Measurements from ENCODE around the gene PLD2.
A peak's percentile ranks its signal among the peaks of the same experiment; 100 is the strongest.

The PLD2 gene, protein sequence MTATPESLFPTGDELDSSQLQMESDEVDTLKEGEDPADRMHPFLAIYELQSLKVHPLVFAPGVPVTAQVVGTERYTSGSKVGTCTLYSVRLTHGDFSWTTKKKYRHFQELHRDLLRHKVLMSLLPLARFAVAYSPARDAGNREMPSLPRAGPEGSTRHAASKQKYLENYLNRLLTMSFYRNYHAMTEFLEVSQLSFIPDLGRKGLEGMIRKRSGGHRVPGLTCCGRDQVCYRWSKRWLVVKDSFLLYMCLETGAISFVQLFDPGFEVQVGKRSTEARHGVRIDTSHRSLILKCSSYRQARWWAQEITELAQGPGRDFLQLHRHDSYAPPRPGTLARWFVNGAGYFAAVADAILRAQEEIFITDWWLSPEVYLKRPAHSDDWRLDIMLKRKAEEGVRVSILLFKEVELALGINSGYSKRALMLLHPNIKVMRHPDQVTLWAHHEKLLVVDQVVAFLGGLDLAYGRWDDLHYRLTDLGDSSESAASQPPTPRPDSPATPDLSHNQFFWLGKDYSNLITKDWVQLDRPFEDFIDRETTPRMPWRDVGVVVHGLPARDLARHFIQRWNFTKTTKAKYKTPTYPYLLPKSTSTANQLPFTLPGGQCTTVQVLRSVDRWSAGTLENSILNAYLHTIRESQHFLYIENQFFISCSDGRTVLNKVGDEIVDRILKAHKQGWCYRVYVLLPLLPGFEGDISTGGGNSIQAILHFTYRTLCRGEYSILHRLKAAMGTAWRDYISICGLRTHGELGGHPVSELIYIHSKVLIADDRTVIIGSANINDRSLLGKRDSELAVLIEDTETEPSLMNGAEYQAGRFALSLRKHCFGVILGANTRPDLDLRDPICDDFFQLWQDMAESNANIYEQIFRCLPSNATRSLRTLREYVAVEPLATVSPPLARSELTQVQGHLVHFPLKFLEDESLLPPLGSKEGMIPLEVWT

DNA sequence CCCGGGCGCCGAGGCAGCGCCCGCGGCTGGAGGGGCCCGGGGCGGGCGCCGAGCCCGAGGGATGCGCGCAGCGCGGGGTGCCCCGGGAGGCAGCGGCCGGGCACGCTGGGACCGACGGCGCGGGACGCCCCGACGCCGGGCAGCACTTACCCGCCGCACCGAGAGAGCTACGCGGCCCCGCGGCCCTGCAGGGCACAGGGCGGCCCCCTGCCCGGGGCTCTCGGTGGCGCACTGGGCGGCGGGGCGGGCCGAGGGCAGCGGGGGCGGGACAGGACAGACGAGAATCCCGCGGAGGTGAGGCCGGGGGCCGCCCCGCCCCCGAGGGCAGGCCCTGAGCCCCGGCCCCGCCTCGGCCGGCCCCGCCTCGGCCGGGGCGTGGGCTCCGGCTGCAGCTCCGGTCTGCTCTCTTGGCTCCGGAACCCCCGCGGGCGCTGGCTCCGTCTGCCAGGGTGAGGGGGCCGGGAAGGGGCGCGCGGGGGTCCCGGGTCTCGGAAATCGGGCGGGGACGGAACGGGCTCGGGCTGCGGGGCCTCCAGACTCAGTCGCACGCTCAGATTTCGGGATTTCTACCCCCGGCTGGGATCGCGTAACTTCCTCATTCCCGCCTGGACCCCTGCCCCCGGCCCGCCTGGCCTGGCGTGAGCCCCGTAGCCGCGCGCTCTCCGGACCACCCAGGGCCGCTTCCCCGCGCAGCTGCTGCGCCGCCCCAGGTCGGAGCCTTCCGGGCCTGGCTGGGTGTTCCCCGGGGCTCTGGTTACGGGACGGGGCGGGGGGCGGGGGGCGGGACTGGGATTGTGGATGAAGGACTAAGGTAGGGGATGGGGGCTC, at the start of gene PLD2:
Gene PLD2 (plus strand): TSS at position 376 of the 828 bp plus-strand sequence. CDS start 621 bp downstream, outside the sequence.
- peak; percentile 78 for DNase-seq

DNA sequence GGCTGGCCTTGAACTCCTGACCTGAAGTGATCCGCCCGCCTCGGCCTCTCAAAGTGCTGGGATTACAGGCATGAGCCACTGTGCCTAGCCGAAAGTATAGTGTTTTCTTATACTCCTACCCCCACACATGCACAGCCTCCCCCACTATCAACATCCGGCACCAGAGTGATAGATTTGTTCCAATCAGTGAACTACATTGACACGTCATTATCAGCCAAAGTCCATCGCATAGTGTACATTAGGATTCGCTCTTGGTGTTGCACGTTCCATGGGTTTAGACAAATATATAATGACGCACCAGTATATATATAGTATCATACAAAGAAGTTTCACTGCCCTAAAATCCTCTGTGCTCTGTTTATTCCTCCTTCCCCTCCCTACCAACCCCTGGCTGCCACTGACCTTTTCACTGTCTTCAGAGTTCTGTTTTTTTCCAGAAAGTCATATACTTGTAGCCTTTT, 47.1 kb upstream of the PLD2 start:
- no peak for DNase-seq

DNA sequence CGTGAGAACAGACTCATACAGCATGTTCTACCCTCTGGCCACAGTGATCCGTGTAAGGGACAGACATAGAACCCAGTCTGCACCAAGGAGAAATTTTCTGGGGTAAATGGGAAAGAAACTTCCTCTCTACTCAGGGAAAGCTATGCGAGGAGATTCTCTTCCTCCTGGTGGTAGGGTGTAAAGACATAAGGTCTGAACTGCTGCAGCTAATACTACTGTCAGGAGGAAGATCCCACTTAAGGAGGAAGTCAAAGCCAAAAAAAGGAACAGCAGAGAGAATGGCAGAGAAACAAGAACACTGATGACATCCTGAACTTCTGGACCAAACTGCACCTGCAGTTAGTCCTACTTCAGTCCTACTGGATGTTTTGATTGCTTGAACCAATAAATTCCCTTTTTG, 42.4 kb upstream of the PLD2 start:
- no peak for DNase-seq

DNA sequence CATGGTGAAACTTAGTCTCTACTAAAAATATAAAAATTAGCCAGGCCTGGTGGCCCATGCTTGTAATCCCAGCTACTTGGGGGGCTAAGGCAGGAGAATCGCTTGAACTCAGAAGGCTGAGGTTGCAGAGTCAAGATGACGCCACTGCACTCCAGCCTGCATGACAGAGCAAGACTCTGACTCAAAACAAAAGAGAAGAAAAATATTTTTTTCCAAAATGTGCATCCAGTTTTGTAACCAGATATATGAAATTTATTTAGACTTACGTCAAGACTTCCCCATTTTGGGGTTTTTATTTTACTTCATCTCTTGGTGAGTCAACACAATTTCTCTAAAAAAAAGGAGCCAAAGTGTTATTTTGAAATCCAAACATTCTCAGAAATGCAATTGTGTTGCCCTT, 40.8 kb upstream of the PLD2 start:
- DNase-seq, result no peak

DNA sequence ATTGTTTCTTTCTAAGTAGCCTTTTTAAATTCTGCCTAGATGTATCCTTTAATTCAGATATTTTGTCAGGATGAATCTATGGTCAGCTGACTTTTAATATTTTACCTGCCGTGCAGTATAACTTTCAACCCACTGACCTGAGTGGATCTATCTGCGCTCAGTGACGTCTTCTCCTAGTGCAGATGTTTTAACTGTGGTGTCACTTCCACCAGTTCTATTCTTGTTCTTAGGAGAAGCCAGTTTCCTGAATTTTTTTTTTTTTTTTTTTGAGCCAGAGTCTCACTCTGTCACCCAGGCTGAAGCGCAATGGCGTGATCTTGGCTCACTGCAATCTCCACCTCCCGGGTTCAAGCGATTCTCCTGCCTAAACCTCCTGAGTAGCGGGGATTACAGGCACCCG, 40.2 kb upstream of the PLD2 start:
- DNase-seq, result no peak

DNA sequence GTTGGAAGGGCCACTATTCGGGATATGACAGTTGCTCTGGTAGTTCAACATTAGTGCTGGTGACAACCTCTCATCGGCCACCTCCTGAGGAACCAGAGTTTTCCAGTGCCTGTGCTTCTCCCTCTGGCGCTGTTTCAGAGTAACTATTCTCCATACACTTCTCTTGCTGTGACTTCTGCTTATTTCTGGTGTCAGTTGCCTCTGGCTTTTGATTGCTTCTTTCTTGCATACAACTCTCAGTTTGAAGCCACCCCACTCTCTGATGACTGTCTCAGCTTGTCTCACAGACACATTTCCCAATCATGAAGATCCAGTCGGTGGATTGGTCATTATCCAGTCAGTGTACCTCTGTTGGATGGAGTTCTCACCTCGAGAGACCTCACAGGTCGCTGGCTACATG, 38.7 kb upstream of the PLD2 start:
- no peak for DNase-seq

DNA sequence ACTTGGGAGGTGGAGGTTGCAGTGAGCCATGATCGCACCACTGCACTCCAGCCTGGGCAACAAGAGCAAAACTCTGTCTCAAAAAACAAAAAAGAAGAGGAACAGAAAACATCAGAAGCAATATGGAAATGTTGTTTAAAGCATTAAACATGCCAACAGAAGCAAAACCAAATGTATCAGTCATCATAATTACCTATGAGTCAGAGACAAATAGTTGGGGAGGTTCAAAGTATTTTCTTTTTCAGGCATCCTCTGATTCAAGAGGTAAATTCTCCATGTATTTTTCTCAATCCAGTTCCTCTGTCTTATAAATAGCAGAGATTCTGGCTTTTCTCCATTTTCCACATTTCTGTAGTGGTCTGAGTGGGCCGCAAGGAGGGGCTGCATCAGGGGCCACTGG, 37.3 kb upstream of the PLD2 start:
- no peak for DNase-seq

DNA sequence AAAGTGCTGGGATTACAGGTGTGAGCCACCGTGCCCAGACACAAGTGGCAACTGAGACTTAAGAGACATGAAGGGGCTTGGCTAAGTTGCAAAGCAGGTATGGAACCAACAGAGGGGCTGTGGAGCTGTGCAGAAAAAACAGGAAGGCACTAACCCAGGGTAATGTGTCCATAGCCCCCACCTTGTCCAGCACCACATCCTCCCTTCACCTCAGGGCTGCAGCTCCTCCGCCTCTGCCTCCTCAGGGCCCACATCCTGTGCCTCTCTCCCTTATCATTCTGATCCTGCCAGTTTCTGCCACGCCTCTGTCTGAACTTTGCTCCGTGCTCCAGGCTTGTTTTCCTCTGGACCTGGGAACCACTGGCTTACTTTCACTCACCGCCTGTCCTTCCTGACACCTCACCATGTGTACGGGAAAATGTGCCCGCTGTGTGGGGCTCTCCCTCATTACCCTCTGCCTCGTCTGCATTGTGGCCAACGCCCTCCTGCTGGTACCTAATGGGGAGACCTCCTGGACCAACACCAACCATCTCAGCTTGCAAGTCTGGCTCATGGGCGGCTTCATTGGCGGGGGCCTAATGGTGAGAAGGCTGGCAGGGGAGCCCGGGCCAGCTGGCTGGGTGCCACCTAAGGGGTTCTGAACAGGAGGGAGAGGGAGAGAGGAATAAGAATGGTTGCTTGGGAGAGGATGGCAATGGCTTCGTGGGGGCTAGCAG, 35.3 kb upstream of the PLD2 start, which contains the start of gene TM4SF5:
Gene TM4SF5 (plus strand): TSS at position 368 of the 716 bp plus-strand sequence. CDS start 37 bp downstream, at position 405.
- DNase-seq, result no peak

DNA sequence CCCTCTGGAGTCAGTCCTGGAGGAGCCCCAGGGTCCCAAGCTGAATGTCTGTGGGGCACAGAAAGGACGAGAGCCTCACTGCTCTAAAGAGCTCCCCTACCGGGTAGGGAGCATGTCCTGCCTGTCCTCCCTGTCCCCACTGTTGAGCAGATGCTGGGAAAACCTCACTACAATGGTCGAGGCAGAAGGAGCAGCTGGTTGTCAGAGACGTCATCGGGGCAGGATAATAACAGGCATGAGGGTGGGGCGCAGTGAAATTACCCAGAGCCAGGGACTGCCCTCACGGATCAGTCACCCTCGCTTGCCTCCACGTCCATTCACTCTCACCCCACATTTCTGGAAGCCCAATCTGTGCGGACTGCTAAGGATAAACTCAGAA, 34.7 kb upstream of the PLD2 start:
- no peak for DNase-seq

DNA sequence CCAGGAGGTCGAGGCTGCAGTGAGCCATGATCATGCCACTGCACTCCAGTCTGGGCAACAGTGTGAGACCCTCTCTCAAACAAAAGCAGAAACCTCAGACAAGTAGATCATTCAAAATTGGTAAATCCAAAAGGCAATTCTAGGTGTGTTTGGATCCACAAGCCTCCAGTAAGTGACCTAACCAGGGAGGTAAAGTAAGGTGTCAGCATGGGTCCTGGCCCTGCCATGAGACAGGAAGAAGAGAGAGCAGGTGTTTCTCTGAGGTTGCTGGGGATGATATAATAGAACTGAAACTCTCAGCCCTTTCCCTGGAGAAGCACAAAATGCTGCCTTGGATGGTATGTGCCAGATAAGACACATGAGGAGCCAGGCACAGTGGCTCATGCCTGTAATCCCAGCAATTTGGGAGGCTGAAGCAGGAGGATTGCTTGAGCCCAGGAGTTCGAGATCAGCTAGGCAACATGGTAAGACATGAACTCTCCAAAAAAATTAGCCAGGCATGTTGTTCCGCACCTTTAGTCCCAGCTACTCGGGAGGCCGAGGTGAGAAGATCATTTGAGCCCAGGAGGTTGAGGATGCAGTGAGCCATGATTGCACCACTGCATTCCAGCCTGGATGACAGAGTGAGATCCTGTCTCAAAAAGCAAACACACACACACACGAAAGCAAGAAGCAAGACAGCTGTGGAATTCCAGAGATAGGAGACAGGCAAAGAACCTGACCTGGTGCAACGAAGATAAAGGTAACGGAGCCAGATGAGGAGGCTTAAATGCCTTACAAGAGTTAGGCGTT, 28.8 kb upstream of the PLD2 start:
- DNase-seq, result no peak

DNA sequence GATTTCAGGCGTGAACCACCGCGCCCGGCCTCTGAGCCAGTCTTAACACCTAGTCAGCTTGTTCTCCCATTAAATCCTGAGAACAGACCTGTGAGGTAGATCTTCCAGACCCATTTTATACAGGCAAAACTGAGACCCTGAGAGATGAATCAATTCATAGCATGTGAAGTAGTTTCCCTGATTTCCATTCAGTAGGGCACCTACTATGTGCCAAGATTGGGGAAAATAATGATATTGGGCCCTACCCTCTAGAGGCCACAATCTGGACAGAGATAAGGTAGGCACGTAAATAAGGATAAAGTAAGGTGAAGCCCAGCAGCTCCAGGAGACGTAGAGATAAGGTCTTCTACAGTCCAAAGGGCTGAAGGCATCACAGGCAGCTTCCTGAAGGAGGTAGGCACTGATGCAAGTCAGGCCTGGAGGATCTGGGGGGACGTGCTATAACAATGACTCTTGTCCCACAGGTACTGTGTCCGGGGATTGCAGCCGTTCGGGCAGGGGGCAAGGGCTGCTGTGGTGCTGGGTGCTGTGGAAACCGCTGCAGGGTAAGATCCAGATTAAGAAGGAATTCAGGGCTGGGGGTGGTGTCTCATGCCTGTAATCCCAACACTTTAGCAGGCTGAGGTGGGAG, 26.5 kb upstream of the PLD2 start:
- no peak for DNase-seq

DNA sequence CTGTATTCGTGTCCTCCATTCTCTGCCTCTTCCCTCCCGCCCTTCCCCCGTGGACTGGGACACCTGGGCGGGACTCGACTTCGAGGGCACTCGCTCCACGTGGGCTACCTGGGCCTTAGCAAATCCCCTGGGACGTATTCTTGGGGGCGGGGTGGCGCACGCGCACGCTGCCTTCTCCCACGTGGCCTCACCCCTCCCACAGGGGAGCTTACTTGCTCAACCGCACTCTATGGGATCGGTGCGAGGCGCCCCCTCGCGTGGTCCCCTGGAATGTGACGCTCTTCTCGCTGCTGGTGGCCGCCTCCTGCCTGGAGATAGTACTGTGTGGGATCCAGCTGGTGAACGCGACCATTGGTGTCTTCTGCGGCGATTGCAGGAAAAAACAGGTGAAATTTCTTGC, 24.3 kb upstream of the PLD2 start:
- DNase-seq, result no peak

DNA sequence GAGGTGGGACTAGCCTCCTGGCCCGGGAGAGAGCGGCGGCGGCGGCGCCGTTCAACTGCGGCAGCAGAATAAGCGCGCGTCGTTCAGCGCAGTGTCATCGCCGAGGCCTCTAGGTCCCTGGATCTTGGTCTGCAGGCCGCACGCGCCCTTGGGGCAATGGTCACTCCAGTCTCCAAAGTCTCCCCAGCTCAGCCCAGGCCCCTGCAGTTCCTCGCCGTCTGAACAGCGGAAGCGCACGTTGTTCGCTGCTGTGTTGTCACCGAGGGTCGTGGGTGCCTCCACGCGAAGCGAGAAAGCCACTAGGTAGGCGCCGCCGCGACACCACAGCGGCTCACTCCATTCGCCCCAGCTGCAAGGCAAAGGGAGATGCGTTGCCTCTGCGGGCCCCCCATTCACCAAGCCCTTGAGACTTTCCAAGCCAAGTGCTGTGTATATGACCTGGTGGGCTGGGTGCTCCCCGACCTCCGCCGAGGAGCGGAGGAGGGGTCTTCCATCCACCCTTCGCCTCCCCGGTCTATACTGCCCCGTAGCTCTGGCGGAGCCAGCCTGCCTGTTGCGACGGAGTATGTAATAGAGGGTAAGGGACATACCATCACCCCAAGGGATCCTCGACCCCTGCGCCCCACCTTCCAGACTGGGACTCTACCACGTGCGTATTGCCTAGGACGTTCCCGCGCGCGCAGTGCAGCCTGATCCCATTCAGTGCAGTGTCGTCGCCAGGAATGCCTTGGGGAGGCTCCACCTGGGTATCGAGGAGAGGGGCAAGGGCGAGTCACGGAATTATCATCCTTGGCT, 21.4 kb upstream of the PLD2 start:
- DNase-seq, result no peak

DNA sequence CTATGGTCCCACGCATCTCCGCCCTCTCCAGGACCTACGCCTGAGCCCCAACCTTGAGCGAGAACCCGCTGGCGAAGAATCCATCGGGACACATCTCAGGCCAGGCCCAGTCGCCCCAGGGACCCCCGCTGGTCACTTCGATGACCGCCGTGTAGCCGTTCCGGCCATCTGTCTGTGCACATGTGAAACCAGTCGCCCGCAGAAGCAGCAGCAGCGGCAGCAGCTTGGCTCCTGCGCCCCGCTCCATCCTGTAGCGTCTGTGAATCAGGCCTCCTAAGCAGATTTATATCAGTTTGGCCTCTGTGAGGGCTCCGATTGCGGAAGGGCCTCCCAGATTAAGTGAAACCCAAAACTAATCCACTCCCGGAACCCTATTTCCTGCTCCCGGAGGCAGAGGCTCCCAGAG, 20.8 kb upstream of the PLD2 start, which contains the start of gene VMO1:
Gene VMO1 (minus strand): TSS at position 259 of the 406 bp plus-strand sequence. CDS start 12 bp downstream, at position 247.
- no peak for DNase-seq

DNA sequence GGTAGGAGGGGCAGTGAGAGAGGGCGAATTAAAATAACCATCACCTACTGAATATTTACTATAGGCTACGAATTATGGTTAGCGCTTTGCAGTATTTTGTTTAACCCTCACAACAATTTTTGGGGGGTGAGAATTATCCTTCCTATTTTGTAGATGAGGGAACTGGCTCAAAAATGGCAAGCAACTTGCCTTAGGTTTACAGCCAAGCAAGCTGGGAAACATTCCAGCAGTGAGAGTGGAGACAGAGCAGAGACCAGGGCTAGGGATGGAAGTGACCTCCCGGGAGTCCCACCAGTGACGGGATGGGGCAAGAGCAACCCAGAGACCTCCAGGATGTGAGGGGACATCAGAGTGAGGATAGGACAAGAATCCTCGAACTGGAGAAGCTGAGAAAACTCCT, 20.4 kb upstream of the PLD2 start:
- no peak for DNase-seq

DNA sequence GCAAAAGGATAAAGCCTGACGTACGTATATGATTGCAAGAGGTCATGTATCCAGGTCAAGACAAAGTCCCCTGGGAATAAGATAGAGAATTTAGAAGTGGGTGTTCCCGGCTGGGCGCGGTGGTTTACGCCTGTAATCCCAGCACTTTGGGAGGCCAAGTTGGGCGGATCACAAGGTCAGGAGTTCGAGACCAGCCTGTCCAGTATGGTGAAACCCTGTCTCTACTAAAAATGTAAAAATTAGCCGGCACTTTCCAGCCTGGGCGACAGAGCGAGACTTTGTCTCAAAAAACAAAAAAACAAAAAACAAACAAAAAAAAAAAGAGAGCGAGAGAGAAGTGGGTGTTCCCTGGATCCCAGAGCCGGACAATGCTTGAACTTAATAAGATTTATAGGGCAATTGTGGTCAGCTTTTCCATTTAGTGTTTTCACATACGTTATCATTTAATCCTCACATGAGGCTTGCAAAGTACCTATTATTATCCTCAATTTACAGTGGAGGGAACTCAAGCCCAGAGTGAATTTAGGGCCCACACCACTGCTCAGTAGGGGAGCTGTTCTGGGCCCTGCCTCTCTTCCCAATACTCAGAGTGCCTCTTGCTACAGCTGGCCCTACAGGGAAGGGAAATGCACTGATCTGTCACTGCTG, 18.7 kb upstream of the PLD2 start:
- no peak for DNase-seq

DNA sequence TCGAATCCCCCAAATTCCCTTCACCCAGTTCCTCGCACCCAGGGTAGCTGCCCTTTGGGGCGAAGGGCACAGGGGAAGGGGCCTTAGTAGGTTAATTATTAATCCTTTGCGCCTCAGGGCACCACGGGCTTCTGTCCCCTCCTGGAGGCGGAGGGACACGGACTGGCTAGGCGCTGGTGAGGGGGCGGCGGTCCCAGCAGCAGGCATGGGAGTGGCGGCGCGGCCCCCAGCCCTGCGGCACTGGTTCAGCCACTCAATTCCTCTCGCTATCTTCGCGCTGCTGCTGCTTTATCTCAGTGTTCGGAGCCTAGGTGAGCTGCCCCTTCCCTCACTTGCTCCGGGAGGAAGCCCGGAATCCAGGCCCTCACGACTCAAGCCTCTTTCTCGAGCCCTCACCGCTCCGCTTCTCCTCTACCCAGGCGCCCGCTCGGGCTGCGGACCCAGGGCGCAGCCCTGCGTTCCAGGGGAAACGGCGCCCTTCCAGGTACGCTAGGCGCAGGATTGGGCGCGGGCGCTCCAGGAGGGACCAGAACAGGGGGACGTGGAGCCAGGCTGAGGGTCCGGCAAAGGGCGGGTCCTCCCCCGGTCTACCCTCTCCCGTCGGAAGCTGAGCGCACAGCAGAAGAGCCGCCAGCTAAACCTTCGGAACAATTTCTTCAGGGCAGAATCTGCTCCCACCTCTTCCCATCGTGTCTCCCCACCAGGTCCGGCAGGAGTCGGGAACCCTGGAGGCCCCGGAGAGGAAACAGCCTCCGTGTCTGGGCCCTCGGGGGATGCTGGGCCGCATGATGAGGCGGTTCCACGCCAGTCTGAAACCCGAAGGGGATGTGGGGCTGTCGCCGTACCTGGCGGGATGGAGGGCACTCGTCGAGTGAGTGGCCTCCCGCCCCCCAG, 17.9 kb upstream of the PLD2 start, which contains the start of gene GLTPD2:
Gene GLTPD2 (plus strand): TSS at position 158 of the 894 bp plus-strand sequence. CDS start 48 bp downstream, at position 206.
- no peak for DNase-seq

DNA sequence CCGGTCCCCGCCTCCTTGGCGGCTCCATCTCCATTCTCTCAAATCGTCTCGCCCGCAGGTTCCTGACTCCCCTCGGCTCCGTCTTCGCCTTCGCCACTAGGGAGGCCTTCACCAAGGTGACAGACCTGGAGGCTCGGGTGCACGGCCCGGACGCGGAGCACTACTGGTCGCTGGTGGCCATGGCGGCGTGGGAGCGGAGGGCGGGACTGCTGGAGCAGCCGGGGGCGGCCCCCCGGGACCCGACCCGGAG, 17.3 kb upstream of the PLD2 start:
- DNase-seq, result no peak
